Kidney (tissue), 14 donors: Measurements from ENCODE around the gene ADAMTS15. TPM values are rescaled to one million over a fixed set of nuclear protein-coding genes. Genes with fewer than 3 reads are reported as not detected.

Source experiments
- DNase-seq, 5 donors: peaks; one replicate each; pipeline ENCODE4 v3.0.0-alpha.2; 2013 to 2020
- FAIRE-seq: peaks from 2 replicates; lab custom pipeline; 2012; peaks lifted over from hg19 to GRCh38; lab: Jason Lieb, UNC
- H3K27ac ChIP-seq, 2 donors: one replicate each; pipeline ENCODE4 v1.7.0; 2013; ENCODE audit warnings: low read depth in 2 of 2, low read length in 2 of 2, inconsistent platforms in 1 of 2
- H3K27me3 ChIP-seq: one replicate; pipeline ENCODE4 v1.7.1; 2013; ENCODE audit warnings: low read length, inconsistent platforms; ENCODE audit not compliant: control insufficient read depth, insufficient read depth
- H3K36me3 ChIP-seq, 3 donors: one replicate each; pipeline versions ENCODE4 v1.7.0 to v1.7.1; 2013; ENCODE audit warnings: low read length in 3 of 3, control low read depth in 1 of 3, inconsistent platforms in 1 of 3; ENCODE audit not compliant: insufficient read depth in 3 of 3, control insufficient read depth in 2 of 3
- H3K4me1 ChIP-seq, 3 donors: one replicate each; pipeline versions ENCODE4 v1.7.0 to v1.7.1; 2013; ENCODE audit warnings: low read length in 3 of 3, inconsistent platforms in 1 of 3, low read depth in 1 of 3; ENCODE audit not compliant: control insufficient read depth in 2 of 3, insufficient read depth in 2 of 3
- H3K4me3 ChIP-seq, 3 donors: one replicate each; pipeline versions ENCODE4 v1.7.0 to v1.8.1; 2013; ENCODE audit warnings: low read length in 3 of 3, control low read depth in 1 of 3, inconsistent platforms in 1 of 3
- H3K9ac ChIP-seq, 3 donors: one replicate each; pipeline versions ENCODE4 v1.7.0 to v1.7.1; 2013; ENCODE audit warnings: low read length in 3 of 3, control low read depth in 1 of 3, inconsistent platforms in 1 of 3
- H3K9me3 ChIP-seq, 3 donors: one replicate each; pipeline versions ENCODE4 v1.7.0 to v1.7.1; 2013; ENCODE audit warnings: low read length in 3 of 3, control low read depth in 1 of 3, inconsistent platforms in 1 of 3; ENCODE audit not compliant: control insufficient read depth in 2 of 3, insufficient read depth in 1 of 3
- CTCF ChIP-seq: IDR thresholded peaks from 3 replicates; pipeline ENCODE4 v1.5.1; 2012; ENCODE audit warnings: mild to moderate bottlenecking, moderate library complexity, borderline replicate concordance; ENCODE audit not compliant: insufficient read depth; ENCODE audit errors: extremely low read depth
- intact Hi-C: fragments of 100-400 bp; cut with DNase I; formaldehyde crosslinking; loops from one replicate; pipeline ENCODE4 v1.11.1; 2022
- polyA plus RNA-seq: library from polyadenylated mRNA; stranded (reverse); fragments of 350-450 nt; fragmentation: Illumina TruSeq; extraction: RNeasy Lipid Tissue Mini Kit (QIAGEN cat#74804); gene quantifications from one replicate; pipeline ENCODE4 v1.2.3, GENCODE V29; 2014; ENCODE audit warnings: low read depth, low replicate concordance; ENCODE audit not compliant: insufficient read depth
- total RNA-seq: library from RNA; stranded (reverse); fragmentation: NEBNext Ultra II Directional; extraction: Animal tissue kit (Norgen Biotek cat#: 25700); gene quantifications from one replicate; pipeline ENCODE4 v1.2.1, GENCODE V29; 2021
- donor health status: control.
- donor health status: control.
- donor health status: control.
- donor health status: control.
- donor health status: control.
- donor health status: DM: yes; HTN: yes; CAD: no.
- donor health status: Normal renal cell carcinoma (clear cell type).

Gene ADAMTS15
- total and polyA plus RNA-seq, 2 donors from 2014 or later: 3.6 to 6.2 TPM

GRCh38 chr11:130423541-130424142 lies 24.8 kb upstream of the ADAMTS15 start:
- intact Hi-C loops: no loop called here
- H3K9me3 ChIP-seq: no peaks in the 10 kb centered on the region
- DNase-seq: no peak
- no peak for TF ChIP-seq CTCF
- H3K36me3 ChIP-seq: no peaks in the 10 kb centered on the region
- H3K27ac ChIP-seq: no peak overlapping the region
- H3K4me1 ChIP-seq: peaks cover 0 to 7% (median 0%) of the 10 kb centered on the region in 3 donors
- no peak overlapping the region for H3K9ac ChIP-seq
- FAIRE-seq: no peak
- H3K4me3 ChIP-seq: no peak overlapping the region
- peaks cover 12% of the 10 kb centered on the region for H3K27me3 ChIP-seq

GRCh38 chr11:130424613-130425140 lies 23.8 kb upstream of the ADAMTS15 start:
- DNase-seq: no peak
- Histone ChIP-seq H3K9ac (no peak overlapping the region), H3K9me3 (no peaks in the 10 kb centered on the region), H3K27ac (no peak overlapping the region), H3K4me3 (no peak overlapping the region), H3K27me3 (peaks cover 20% of the 10 kb centered on the region), H3K36me3 (no peaks in the 10 kb centered on the region), H3K4me1 (peaks cover 0 to 9% (median 0%) of the 10 kb centered on the region in 3 donors)
- TF ChIP-seq CTCF: no peak
- intact Hi-C loops: no loop called here
- no peak for FAIRE-seq

DNA sequence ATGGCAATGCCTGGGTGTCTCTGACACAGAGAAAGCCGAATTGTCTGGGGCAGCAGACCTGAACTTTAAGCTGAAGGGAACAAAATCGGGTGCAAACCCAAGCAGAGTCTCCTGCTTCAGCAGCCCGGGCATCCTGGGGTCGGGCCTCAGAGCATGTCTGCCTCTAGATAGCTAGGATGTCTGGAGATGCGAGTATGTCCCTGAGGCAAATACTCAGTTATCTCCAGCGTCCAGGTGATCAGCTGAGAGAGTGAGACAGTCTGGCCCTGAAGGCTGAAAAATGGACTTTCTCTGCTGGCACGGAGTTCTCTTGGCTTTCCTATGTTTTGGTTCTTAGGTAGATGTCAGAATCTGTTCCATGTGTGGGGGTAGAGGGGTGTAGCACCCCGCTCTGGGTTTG lies 23.3 kb upstream of the ADAMTS15 start:
- peaks cover 23% of the 10 kb centered on the region for H3K27me3 ChIP-seq
- H3K36me3 ChIP-seq: no peaks in the 10 kb centered on the region
- no peak overlapping the region for H3K4me3 ChIP-seq
- H3K4me1 ChIP-seq: peaks cover 0 to 8% (median 0%) of the 10 kb centered on the region in 3 donors
- no peak for DNase-seq
- no peak overlapping the region for H3K27ac ChIP-seq
- FAIRE-seq: no peak
- intact Hi-C loops: no loop called here
- H3K9ac ChIP-seq: no peak overlapping the region
- TF ChIP-seq CTCF: no peak
- no peaks in the 10 kb centered on the region for H3K9me3 ChIP-seq
